Astrocyte (in vitro differentiated cells and primary cell): ENCODE data around the gene ABCC12. TPM values are rescaled to one million over a fixed set of nuclear protein-coding genes. Genes with fewer than 3 reads are reported as not detected.

Experiments
- DNase-seq: peaks from one replicate; pipeline ENCODE4 v3.0.0-alpha.2; 2010; ENCODE audit warnings: low read depth
- FAIRE-seq: peaks from 2 replicates; lab custom pipeline; 2011; peaks lifted over from hg19 to GRCh38; lab: Jason Lieb, UNC
- H2AFZ ChIP-seq: 2 replicates; pipeline ENCODE4 v1.6.0; 2012; ENCODE audit warnings: low read depth, low read length, inconsistent platforms
- H3K27ac ChIP-seq: 2 replicates; pipeline ENCODE4 v1.5.1; 2011; ENCODE audit warnings: low read depth, low read length, inconsistent platforms
- H3K27me3 ChIP-seq: 2 replicates; pipeline ENCODE4 v1.6.0; 2011; ENCODE audit warnings: low read length, inconsistent platforms; ENCODE audit not compliant: insufficient read depth
- H3K36me3 ChIP-seq: 2 replicates; pipeline ENCODE4 v1.5.1; 2011; ENCODE audit warnings: low read length, inconsistent platforms; ENCODE audit not compliant: insufficient read depth
- H3K4me1 ChIP-seq: 2 replicates; pipeline ENCODE4 v1.5.1; 2011; ENCODE audit warnings: low read length, inconsistent platforms; ENCODE audit not compliant: insufficient read depth
- H3K4me2 ChIP-seq: 2 replicates; pipeline ENCODE4 v1.6.0; 2012; ENCODE audit warnings: low read length, inconsistent platforms
- H3K4me3 ChIP-seq: 2 replicates; pipeline ENCODE4 v1.5.1; 2011; ENCODE audit warnings: low read depth, mild to moderate bottlenecking, low read length, inconsistent platforms; ENCODE audit not compliant: insufficient read depth
- H3K79me2 ChIP-seq: 2 replicates; pipeline ENCODE4 v1.6.0; 2012; ENCODE audit warnings: mild to moderate bottlenecking, low read length, inconsistent platforms; ENCODE audit not compliant: insufficient read depth
- H3K9ac ChIP-seq: 2 replicates; pipeline ENCODE4 v1.6.0; 2012; ENCODE audit warnings: mild to moderate bottlenecking, low read length, inconsistent platforms
- H3K9me3 ChIP-seq: 2 replicates; pipeline ENCODE4 v1.5.1; 2012; ENCODE audit warnings: low read depth, mild to moderate bottlenecking, low read length, inconsistent platforms; ENCODE audit not compliant: insufficient read depth
- H4K20me1 ChIP-seq: 2 replicates; pipeline ENCODE4 v1.6.0; 2012; ENCODE audit warnings: low read length, inconsistent platforms; ENCODE audit not compliant: insufficient read depth
- H3K27ac Mint-ChIP-seq: one replicate; pipeline ENCODE4 v1.8.0; 2021; ENCODE audit warnings: mild to moderate bottlenecking, mixed read lengths; ENCODE audit not compliant: unreplicated experiment
- H3K27me3 Mint-ChIP-seq: one replicate; pipeline ENCODE4 v1.8.0; 2021; ENCODE audit warnings: low read depth, mixed read lengths; ENCODE audit not compliant: unreplicated experiment
- H3K36me3 Mint-ChIP-seq: one replicate; pipeline ENCODE4 v1.8.0; 2021; ENCODE audit warnings: low read depth, mixed read lengths; ENCODE audit not compliant: unreplicated experiment
- H3K4me1 Mint-ChIP-seq: one replicate; pipeline ENCODE4 v1.8.0; 2021; ENCODE audit warnings: low read depth, mixed read lengths; ENCODE audit not compliant: unreplicated experiment
- H3K4me3 Mint-ChIP-seq: one replicate; pipeline ENCODE4 v1.8.0; 2021; ENCODE audit warnings: mild to moderate bottlenecking, moderate library complexity, mixed read lengths; ENCODE audit not compliant: unreplicated experiment
- H3K9me3 Mint-ChIP-seq: one replicate; pipeline ENCODE4 v1.8.0; 2021; ENCODE audit warnings: mild to moderate bottlenecking, mixed read lengths; ENCODE audit not compliant: unreplicated experiment
- EZH2 ChIP-seq: IDR thresholded peaks from 2 replicates; pipeline ENCODE4 v1.6.1; 2012; ENCODE audit warnings: mild to moderate bottlenecking, low read length, inconsistent platforms; ENCODE audit not compliant: insufficient read depth
- total RNA-seq: library from RNA; stranded (reverse); gene quantifications from 2 replicates; pipeline ENCODE4 v1.2.1, GENCODE V29; 2021
- TF ChIP-seq, protein P1 (sequence below): IDR thresholded peaks from 2 replicates; pipeline ENCODE4 v1.5.1; 2011; ENCODE audit warnings: low read depth, mild to moderate bottlenecking, inconsistent platforms, low read length, moderate library complexity; ENCODE audit not compliant: insufficient read depth

Gene ABCC12
- total RNA-seq, 1 donor from 2014 or later = not detected

DNA sequence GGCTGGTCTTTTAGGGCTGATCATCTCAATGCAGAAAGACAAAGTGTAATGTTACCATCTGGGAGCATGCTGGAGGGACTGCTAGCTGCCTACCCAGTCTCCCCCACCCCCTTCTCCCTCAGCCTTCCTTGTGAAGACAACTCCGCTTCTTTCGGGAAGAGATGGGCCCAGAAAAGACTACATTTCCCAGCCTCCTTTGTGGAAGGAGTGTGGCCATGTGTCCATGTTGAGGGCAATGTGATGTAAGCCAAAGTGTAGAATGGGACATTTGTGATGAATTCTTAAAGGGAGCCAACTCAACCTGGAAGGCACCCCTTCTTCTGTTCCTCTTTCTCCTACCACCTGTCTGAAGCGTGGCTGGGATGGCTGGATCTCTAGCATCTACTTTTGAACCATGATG is 16.3 kb downstream of the ABCC12 start:
- Histone ChIP-seq H3K9me3 (no peaks in the 10 kb centered on the region), H3K4me3 (no peak overlapping the region), H3K79me2 (no peaks in the 10 kb centered on the region), H4K20me1 (no peaks in the 10 kb centered on the region), H3K36me3 (no peaks in the 10 kb centered on the region), H3K4me1 (peaks cover 4% of the 10 kb centered on the region), H3K27ac (no peak overlapping the region), H3K9ac (no peak overlapping the region), H2AFZ (no peak overlapping the region), H3K4me2 (no peak overlapping the region), H3K27me3 (no peaks in the 10 kb centered on the region)
- no peak overlapping the region for H3K4me3 Mint-ChIP-seq
- no peaks in the 10 kb centered on the region for H3K36me3 Mint-ChIP-seq
- no peaks in the 10 kb centered on the region for H3K9me3 Mint-ChIP-seq
- FAIRE-seq = no peak
- no peak overlapping the region for H3K27ac Mint-ChIP-seq
- TF ChIP-seq, protein P1, sequence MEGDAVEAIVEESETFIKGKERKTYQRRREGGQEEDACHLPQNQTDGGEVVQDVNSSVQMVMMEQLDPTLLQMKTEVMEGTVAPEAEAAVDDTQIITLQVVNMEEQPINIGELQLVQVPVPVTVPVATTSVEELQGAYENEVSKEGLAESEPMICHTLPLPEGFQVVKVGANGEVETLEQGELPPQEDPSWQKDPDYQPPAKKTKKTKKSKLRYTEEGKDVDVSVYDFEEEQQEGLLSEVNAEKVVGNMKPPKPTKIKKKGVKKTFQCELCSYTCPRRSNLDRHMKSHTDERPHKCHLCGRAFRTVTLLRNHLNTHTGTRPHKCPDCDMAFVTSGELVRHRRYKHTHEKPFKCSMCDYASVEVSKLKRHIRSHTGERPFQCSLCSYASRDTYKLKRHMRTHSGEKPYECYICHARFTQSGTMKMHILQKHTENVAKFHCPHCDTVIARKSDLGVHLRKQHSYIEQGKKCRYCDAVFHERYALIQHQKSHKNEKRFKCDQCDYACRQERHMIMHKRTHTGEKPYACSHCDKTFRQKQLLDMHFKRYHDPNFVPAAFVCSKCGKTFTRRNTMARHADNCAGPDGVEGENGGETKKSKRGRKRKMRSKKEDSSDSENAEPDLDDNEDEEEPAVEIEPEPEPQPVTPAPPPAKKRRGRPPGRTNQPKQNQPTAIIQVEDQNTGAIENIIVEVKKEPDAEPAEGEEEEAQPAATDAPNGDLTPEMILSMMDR = no peak
- TF ChIP-seq EZH2 = no peak
- peaks cover 7% of the 10 kb centered on the region for H3K4me1 Mint-ChIP-seq
- no peak for DNase-seq
- peaks cover 20% of the 10 kb centered on the region for H3K27me3 Mint-ChIP-seq

DNA sequence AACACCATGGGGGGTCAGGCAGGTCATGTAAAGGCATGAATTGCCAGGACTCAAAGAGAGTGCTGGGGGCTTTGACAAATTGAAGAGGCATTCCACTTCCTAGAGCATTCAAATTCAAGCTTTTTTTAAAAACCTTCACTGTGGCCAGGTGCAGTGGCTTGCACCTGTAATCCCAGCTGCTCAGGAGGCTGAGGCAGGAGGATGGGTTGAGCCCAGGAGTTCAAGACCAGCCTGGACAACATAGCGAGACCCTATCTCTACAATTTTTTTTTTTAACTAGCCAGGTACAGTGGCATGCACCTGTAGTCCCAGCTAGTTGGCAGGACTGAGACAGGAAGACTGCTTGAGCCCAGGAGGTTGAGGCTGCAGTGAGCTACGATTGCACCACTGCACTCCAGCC is 17.2 kb downstream of the ABCC12 start:
- Mint-ChIP-seq H3K27me3 (peaks cover 17% of the 10 kb centered on the region), H3K9me3 (no peaks in the 10 kb centered on the region), H3K27ac (no peak overlapping the region), H3K4me3 (no peak overlapping the region), H3K36me3 (no peaks in the 10 kb centered on the region), H3K4me1 (peaks cover 7% of the 10 kb centered on the region)
- Histone ChIP-seq H3K9me3 (no peaks in the 10 kb centered on the region), H4K20me1 (no peaks in the 10 kb centered on the region), H2AFZ (no peak overlapping the region), H3K9ac (no peak overlapping the region), H3K36me3 (no peaks in the 10 kb centered on the region), H3K27ac (no peak overlapping the region), H3K4me2 (no peak overlapping the region), H3K4me1 (peaks cover under 1% of the 10 kb centered on the region), H3K79me2 (no peaks in the 10 kb centered on the region), H3K4me3 (no peak overlapping the region), H3K27me3 (no peaks in the 10 kb centered on the region)
- no peak for DNase-seq
- no peak for TF ChIP-seq EZH2
- TF ChIP-seq, protein P1 = no peak
- no peak for FAIRE-seq

DNA sequence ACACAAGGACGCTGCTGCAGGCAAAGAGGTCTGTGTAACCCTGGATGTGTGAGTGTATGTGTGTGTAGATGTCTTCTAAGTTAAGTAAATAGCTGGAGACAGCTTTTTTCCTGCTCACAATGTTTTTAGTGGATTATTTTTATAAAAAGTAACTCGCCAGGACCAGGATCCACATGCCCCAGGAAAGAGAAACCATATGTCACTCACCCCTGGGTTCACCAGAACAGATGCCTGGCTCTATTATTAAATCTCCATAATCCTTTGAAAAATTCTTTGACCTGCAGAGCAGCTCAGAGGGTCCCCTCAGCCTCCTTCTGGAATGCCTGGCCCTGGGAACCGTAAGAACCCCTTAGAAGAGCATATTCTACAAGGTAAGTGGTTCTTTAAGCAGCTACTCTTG is 18.0 kb downstream of the ABCC12 start:
- FAIRE-seq = no peak
- no peaks in the 10 kb centered on the region for H4K20me1 ChIP-seq
- no peak overlapping the region for H3K9ac ChIP-seq
- H3K27me3 ChIP-seq = no peaks in the 10 kb centered on the region
- no peaks in the 10 kb centered on the region for H3K79me2 ChIP-seq
- H3K36me3 Mint-ChIP-seq = no peaks in the 10 kb centered on the region
- no peak overlapping the region for H2AFZ ChIP-seq
- H3K4me3 ChIP-seq = no peak overlapping the region
- no peak overlapping the region for H3K4me3 Mint-ChIP-seq
- TF ChIP-seq EZH2 = no peak
- TF ChIP-seq, protein P1 = no peak
- H3K36me3 ChIP-seq = no peaks in the 10 kb centered on the region
- no peak overlapping the region for H3K27ac ChIP-seq
- no peaks in the 10 kb centered on the region for H3K4me1 ChIP-seq
- peaks cover 18% of the 10 kb centered on the region for H3K27me3 Mint-ChIP-seq
- no peak overlapping the region for H3K4me2 ChIP-seq
- H3K9me3 Mint-ChIP-seq = no peaks in the 10 kb centered on the region
- H3K4me1 Mint-ChIP-seq = peaks cover 7% of the 10 kb centered on the region
- no peaks in the 10 kb centered on the region for H3K9me3 ChIP-seq
- H3K27ac Mint-ChIP-seq = no peak overlapping the region
- DNase-seq = no peak
